GM18951 (cell line): ENCODE results near the gene RNF213.

Experiments
- POLR2A ChIP-seq: IDR thresholded peaks from 4 replicates; pipeline ENCODE4 v1.6.1; 2011; ENCODE audit warnings: mild to moderate bottlenecking; ENCODE audit not compliant: insufficient read length, insufficient read depth; ENCODE audit errors: extremely low read depth
- in situ Hi-C: fragments of 300-500 bp; cut with MboI; formaldehyde crosslinking; loops from one replicate; pipeline ENCODE4 v1.12.0; 2022; ENCODE audit warnings: low sequenced_read_pairs, mixed read lengths, inconsistent platforms; ENCODE audit not compliant: unreplicated experiment

The RNF213 gene

DNA sequence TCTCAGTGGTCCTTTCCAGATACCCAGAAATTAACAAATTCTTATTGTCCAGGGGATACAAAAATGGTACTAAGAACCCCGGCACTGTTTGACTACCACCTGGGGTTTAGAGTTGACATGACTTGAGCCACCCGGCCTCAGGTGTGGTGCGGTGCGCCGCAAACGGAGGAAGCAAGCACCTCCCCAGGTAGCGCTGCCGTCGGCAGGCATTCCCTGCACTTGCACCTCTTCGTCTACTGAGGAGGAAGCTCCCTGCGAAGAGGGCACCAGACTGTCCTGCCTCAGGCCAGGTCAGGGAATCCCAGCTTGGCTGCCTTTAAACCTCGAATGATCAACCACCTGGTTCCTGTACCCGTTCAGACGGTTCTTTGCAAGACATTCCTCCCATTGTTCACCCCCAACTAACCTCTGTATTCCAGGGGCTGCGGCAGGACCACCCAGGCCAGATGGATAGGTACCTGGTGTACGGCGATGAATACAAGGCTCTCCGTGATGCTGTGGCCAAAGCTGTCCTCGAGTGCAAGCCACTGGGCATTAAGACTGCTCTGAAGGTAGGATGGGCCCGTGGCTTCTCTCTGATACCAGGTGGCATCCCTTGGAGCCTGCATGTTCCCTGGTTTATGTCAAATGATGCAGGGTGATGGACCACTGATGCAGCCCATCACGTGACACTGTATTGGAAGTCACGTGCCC lies 113.5 kb downstream of the RNF213 start:
- in situ Hi-C loops: no loop called here

GRCh38 chr17:80374732-80375585 lies 114.3 kb downstream of the RNF213 start:
- in situ Hi-C loops: no loop called here
- TF ChIP-seq POLR2A: no peak

More for the DNA sequence above, 113.5 kb downstream of the RNF213 start:
- TF ChIP-seq POLR2A: no peak

DNA sequence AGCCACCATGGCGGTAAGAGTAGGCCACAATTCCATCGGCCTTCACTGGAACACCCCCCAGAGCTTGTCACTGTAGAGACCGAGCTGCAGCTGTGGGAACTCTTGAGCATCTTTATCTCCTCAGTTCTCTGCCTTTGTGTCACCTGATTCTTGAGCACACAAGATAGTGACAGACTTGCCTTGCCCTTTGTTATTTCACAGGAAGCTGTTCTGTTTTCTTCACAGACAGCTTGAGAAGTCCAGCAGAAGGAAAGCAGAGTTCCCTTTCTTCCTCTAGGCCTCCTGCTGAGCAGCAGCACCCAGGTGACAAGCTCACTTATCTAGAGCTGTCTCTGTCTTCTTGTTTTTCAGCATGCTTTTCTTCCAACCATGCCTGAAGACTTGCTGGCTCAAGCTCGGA lies 115.9 kb downstream of the RNF213 start:
- in situ Hi-C loops: no loop called here
- TF ChIP-seq POLR2A: no peak

DNA sequence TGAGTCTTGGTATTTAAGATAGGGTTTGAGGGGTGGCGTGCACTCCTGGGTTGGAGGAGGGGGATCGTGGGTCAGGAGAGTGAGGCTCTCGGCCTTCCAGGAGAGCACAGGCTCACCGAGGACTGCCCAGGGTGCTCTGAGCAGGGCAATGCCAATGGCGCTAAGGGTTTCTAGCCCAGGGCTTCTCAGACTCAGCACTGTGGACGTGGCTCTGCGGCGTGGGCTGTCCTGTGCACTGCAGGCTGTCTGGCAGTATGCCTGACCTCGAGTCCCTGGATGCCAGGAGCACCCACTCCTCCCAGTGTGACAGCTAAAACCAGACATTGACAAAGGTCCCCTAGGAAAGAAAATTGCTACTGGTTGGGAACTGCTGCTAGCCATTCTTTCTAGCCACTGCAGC lies 117.1 kb downstream of the RNF213 start:
- in situ Hi-C loops: no loop called here

GRCh38 chr17:80379348-80379747 lies 118.7 kb downstream of the RNF213 start:
- TF ChIP-seq POLR2A: no peak
- in situ Hi-C loops: no loop called here

More for the DNA sequence above, 117.1 kb downstream of the RNF213 start:
- TF ChIP-seq POLR2A: peak; percentile 10

DNA sequence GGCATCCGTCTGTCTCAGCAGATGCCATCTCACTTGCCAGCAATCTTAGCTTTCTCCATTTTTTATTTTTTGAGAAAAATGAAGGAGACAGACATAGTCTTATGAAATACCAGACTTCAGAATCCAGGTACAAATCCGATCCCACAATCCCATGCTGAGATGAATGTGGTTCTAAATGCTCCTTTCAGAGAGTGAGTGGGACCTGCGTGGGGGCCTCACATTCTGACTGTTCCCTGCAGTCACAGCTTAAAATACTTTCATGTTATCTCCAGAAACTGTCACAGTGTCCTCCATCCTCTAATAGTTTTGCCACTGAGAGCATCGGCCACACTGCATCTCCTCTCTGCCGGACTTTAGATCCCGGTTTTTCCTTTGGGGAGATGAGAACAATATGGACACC lies 119.4 kb downstream of the RNF213 start:
- in situ Hi-C loops: no loop called here
- no peak for TF ChIP-seq POLR2A

DNA sequence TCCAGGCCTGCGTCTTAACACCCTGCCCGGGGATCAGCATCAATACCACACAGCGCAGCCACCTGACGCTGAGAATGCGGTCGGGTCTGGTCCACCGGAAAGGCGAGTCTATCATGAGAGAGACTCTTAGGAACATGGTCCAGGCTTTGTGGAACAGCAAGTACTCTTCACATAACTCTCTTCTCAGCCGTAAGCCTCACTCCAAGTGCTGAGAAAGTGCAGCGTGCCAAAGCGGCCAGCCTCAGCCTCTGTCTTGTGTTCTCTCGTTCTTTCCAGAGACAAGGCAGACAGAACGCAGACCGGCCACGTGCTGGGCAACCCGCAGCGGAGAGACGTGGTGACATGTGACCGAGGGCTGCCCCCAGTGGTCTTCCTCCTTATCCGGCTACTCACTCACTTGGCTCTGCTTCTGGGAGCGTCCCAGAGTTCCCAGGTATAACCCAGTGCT lies 119.9 kb downstream of the RNF213 start:
- in situ Hi-C loops: no loop called here
- TF ChIP-seq POLR2A: no peak

GRCh38 chr17:80381416-80381923 lies 120.8 kb downstream of the RNF213 start:
- TF ChIP-seq POLR2A: no peak
- in situ Hi-C loops: no loop called here

GRCh38 chr17:80382446-80382845 lies 121.8 kb downstream of the RNF213 start:
- in situ Hi-C loops: no loop called here

GRCh38 chr17:80382956-80383355 lies 122.3 kb downstream of the RNF213 start:
- in situ Hi-C loops: no loop called here
- no peak for TF ChIP-seq POLR2A

More at GRCh38 chr17:80382446-80382845, 121.8 kb downstream of the RNF213 start:
- TF ChIP-seq POLR2A: no peak

DNA sequence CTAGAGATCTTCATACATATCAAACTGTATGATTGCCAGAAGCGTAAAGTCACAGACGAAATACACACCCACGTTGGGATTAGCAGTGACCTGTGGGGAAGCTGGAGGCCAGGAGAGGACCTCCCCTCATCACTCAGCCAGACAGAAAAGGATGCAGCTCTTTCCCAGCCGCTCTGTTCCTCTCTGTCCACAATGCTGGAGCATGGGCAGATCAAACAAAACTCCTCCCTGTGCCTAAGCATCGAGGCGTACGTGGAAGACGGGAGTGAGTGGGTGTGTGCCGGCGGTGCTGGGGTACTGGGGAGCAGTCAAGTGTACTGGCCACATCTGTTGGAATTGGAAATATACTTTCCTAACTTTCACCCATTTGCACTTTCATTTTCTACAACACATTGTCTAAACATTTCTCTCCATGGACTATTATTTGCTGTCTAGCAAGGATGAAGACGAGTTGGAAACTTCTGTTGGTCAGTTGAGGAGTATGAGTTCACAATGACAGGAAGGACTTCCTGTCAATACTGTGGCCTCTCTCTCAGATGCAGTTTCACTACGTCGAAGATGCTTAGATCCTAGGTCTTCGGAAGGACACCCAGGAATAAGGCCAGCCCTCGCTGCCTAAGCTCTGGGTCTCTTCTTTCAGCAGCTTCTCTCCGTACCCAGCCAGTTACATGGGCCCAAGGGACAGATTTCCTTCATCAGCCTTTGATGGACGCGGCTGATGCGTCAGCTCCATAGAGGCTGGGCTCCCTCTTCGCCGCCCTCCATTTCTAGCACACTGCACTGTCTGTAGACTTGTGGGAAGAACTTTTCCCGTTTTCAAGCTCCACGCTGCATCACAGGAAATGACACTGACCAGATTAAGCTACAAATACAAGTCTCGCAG lies 123.7 kb downstream of the RNF213 start:
- no peak for TF ChIP-seq POLR2A
- in situ Hi-C loops: no loop called here

GRCh38 chr17:80385046-80385445 lies 124.4 kb downstream of the RNF213 start:
- in situ Hi-C loops: no loop called here
- no peak for TF ChIP-seq POLR2A

DNA sequence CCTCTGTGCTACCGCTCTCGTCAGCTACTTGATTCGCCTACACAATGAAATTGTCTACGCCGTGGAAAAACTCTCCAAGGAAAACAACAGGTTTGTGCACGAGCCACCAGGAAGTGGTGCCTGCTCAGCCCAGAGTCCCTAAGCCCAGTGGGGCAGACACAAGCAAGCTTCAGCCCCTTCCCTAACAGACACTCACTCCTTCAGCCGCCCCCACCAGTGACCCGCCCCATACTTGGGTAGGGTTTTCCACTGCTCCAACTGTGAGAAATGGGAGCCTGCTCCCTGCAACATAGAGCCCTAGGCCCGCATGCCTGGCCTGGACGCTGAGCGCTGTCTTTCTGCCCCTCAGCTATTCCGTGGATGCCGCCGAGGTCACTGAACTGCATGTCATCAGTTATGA lies 125.7 kb downstream of the RNF213 start:
- in situ Hi-C loops: no loop called here
- no peak for TF ChIP-seq POLR2A
